Limb (tissue), 2 donors: ENCODE measurements around the gene ATRNL1.
"Not testable (repeated sequence)": the region's sequence is repeated elsewhere in the genome, so short reads cannot be mapped to it uniquely, and the experiment has no call there.

Experiments
- DNase-seq, 2 donors: peaks; one replicate each; pipeline ENCODE4 v3.0.0-alpha.2; 2016; ENCODE audit errors: extremely low spot score in 2 of 2

Gene ATRNL1

DNA sequence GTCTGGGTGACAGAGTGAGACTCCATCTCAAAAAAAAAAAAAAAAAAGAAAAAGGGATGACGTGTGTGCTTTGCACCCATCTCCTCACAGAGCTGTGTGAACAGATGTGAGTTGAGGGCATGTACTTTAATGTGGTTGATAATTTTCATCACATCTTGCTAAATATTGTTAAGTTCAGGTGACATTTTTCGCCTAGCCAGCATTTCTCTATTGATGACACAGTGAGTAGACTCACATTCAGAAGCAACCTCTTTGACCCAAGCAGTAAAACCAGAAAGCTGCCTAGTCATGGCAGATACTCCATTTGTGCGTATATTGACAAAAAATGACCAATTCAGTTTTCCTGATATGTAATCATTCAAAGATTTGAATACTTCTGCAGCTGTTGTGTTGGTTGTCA lies 126.0 kb downstream of the ATRNL1 start:
- no peak for DNase-seq

DNA sequence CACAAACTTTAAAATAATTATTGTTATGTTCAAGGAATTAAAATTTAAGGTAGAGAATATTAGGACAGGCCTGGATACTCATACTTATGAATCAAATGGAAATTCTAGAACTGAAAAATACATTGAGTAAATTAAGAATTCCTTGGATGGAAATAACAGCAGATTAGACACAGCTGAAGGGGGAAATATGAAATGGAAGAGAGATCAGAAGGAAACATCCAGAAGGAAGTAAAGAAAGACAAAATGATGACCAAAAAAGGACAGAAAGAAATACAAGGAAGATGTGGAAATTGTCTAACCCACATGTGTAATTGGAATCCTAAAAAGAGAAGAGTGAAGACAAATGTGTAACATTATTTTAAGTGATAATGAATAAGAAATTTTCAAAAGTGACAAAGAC lies 128.9 kb downstream of the ATRNL1 start:
- no peak for DNase-seq

DNA sequence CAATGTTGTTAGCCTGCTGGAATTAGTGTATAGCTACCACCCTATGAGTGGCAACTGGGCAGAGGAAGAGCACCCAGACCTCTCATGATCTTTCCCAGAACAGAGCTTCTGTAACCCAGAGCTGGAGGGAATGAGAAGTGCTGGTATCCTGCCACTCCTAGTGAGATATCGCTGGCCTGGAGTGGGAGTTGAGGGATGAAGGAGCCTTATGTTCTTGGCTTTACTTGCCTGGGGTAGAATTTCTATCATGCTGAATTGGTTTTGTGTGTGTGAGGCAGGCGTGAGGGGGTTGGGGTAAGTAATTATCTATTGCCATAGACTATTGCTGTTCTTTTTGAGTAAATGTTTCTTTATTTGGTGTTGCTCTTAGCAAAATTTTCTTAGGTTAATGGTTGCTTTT lies 146.6 kb downstream of the ATRNL1 start:
- DNase-seq: no peak

DNA sequence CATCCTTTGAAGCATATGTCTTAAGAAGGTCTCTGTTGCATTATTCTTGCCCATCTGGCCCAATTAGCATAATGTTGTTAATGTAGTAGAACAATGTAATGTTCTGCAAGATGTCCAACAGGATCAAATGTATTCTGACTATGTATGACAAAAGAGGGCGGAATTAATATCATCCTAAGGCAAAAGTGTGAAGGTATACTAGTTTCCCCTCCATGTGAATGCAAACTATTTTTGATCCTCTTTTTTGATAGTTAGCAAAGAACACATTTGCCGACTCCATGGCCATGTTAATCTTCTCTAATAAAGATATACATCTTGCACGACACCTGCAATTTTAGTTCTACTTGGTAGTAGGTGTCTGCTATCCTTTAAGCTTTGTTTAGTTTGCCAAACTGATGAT lies 157.6 kb downstream of the ATRNL1 start:
- DNase-seq: no peak

- not testable (repeated sequence) for DNase-seq
Measured at GRCh38 chr10:115253765-115254164, 160.6 kb downstream of the ATRNL1 start.

DNA sequence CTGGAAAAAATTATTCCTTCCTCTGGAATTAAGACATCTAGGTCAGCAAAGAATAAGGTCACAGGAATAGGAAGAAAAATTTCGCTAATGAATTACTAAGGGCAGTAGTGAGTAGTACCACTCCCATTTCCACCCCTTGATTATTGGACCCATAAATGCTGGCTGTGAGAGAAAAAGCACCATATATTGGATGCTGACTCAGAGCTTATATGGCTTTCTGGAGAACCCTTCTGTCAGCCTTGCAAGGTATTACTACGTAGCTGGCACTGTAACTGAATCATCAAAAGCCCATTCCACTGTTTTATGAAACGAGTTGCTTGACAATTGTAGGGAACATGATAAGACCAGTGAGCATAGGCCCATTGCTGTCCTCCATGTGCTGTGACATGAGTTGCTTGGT lies 179.3 kb downstream of the ATRNL1 start:
- DNase-seq: no peak

- no peak for DNase-seq
Measured at GRCh38 chr10:115278294-115278693, 185.1 kb downstream of the ATRNL1 start.

DNA sequence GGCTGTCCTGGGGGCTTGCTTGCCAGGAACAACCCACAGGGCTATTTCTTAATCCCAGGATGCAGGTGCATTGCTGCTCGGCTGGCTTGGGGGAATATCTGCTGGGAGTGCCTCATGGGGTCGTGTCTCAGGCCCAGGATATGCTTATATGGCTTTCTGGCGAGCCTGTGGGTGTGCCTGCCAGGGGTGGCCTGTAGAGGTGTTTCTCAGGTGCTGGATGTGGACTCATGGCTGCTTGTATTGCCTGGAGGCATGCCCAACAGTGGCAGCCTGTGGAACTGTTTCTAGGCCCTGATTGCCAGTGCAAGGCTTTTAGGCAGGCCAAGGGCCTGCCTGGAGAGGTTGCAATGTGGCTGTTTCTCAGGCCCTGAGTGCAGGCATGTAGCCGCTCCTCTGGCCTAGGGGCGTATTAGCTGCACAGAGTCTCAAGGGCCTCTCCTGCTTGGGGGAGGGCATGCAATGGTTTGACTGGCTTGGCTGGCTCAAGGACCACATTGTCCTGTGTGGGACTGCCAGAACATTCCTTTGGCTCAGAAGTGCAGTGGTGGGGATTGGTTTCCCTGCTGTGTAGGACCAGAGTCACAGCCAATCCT lies 202.1 kb downstream of the ATRNL1 start:
- DNase-seq: no peak

- DNase-seq: no peak
Measured at GRCh38 chr10:115300080-115300479, 206.9 kb downstream of the ATRNL1 start.

DNA sequence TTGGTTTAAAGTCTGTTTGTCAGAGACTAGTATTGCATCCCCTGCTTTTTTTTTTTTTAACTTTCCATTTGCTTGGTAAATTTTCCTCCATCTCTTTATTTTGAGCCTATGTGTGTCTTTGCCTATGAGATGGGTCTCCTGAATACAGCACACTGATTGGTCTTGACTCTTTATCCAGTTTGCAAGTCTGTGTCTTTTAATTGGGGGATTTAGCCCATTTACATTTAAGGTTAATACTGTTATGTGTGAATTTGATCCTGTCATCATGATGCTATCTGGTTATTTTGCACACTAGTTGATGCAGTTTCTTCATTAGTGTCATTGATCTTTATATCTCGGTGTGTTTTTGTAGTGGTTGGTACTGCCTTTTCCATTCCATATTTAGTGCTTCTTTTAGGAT lies 226.5 kb downstream of the ATRNL1 start:
- not testable (repeated sequence) for DNase-seq

DNA sequence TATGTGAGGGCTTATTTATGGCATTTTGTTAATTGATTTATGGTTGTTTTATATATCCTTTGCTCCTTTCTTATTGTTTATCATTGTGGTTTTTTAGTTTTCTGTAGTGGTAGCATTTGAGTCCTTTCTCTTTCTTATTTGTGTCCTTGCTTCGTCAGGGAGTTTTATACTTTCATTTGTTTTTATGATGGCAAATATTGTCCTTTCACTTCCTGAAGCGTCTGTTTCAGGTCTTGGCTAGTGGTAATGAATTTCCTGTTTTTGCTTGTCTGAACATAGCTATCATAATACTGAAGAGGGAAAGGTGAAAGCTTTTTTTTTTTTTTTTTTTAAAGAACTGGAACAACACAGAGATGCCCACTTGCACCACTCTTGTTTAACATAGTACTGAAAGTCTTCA lies 228.2 kb downstream of the ATRNL1 start:
- DNase-seq: no peak

DNA sequence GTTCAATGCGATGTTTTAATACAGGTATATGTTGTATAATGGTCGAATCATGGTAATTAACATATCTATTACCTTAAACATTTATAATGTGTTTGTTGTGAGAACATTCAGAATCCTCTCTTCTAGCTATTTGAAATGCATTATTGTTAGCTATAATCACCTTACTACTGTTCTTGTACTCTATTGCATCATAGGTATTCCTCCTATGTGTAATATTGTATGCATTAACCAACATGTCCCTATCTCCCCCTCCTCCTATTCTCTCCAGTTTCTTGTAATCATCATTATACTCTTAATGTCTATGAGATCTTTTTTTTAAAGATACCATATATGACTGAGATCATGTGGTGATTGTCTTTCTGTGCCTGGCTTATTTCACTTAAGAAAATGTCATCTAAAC lies 235.2 kb downstream of the ATRNL1 start:
- no peak for DNase-seq

DNA sequence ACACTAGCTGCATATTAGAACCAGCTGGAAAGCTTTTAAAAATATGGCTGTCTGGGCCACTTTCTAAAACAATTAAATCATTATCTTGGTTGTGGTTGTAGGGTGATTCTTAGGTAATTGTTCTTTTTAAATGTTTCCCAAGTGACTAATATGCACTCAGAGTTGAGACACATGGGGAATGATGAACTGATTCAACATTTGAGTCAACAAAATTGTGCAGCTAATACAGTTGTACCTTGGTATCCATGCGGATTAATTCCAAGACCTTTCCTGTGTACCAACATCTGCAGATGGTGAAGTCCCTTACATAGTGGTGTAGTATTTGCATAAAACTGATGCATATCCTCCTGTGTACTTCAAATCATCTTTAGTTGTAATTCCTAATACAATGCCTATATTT lies 242.2 kb downstream of the ATRNL1 start:
- DNase-seq: no peak

DNA sequence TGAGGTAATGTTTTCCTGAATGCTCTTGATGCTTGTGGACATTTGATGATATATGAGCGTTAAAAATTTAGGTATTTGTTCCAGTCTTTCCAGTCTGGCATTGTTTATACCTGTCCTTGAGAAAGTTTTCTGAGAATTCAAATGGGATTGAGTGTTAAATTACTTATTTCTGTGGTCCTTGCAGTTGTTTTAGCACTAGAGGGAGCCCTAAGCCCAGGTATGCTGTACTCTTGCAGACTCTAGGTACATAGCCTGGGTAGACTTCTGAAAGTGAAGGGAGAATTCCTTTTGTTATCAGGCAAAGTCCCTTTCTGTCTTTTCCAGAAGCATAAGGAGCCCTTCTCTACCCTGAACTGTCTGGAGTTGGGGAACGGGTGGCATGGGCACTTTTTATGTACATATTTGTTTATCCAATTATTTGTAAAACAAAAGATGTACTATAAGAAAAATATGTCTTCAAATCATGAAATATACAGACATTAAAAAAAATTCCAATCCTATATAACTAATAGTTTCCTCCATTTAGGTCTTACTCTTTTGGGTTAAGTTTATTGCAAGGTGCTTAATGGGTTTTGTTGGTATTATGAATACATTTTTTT lies 262.1 kb downstream of the ATRNL1 start:
- DNase-seq: peak; percentile 45 to 67

DNA sequence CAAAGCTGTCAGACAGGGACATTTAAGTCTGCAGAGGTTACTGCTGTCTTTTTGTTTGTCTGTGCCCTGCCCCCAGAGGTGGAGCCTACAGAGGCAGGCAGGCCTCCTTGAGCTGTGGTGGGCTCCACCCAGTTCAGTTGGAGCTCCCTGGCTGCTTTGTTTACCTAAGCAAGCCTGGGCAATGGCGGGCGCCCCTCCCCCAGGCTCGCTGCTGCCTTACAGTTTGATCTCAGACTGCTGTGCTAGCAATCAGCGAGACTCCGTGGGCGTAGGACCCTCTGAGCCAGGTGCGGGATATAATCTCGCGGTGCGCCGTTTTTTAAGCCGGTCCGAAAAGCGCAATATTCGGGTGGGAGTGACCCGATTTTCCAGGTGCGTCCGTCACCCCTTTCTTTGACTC lies 274.8 kb downstream of the ATRNL1 start:
- not testable (repeated sequence) for DNase-seq

DNA sequence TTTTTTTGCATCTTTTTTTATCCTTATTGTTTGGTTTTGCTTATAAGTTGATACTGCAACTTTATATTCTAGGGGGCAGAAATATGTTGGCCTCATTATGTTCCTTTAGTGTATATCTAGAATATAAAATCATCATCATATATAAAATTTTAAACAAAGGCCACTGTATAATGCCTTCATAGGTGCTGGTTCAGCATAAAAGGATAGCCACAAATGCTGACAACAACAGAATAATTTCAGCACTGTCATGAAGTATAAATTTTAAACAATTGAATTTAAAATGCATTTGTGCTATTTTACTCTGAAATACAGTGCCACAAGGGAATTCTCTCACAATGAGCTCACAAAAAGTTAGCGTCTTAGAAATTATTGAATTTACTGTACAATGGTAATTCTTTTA lies 285.9 kb downstream of the ATRNL1 start:
- DNase-seq: no peak

DNA sequence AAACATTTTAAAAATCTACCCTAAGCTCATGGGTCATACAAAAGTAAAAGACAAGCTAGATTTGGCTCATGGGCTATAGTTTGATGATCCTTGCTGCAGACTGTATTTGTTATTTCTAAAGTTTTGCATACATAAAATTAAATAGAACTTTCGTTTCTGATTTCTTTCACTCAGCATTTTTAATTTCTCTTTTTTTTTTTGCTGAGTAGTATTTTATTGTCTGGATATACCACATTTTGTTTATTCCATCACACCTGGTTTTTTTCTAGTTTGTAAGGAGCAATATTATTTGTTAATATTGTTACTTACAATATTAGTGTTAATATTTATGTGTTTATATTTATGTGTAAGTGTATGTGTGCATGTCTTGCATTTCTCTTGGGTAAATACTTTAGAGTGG lies 291.5 kb downstream of the ATRNL1 start:
- no peak for DNase-seq

- DNase-seq: no peak
Measured at GRCh38 chr10:115390607-115391006, 297.4 kb downstream of the ATRNL1 start.

GRCh38 chr10:115398026-115398425 lies 304.9 kb downstream of the ATRNL1 start:
- DNase-seq: no peak

GRCh38 chr10:115402699-115403098 lies 309.5 kb downstream of the ATRNL1 start:
- DNase-seq: no peak

DNA sequence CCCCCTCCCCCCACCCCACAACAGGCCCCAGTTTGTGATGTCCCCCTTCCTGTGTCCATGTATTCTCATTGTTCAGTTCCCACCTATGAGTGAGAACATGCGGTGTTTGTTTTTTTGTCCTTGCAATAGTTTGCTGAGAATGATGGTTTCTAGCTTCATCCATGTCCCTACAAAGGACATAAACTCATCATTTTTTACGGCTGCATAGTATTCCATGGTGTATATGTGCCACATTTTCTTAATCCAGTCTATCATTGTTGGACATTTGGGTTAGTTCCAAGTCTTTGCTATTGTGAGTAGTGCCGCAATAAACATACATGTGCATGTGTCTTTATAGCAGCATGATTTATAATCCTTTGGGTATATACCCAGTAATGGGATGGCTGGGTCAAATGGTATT lies 312.7 kb downstream of the ATRNL1 start:
- not testable (repeated sequence) for DNase-seq

DNA sequence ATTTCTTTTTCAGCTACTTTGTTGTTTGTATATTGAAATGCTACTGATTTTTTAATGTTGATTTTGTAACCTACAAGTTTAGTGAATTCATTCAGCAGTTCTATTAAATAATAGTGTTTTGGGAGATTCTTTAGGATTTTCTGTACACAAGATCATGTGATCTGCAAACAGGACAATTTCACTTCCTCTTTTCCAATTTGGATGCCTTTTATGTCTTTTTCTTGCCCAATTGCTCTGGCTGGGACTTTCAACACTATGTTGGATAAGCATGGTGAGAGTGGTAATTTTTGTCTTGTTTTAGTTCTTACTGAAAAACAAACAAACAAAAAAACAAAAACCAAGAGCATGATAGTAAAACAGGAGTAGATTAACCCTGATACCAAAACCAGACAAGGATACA lies 316.2 kb downstream of the ATRNL1 start:
- DNase-seq: no peak

- DNase-seq: no peak
Measured at GRCh38 chr10:115417585-115418265, 324.6 kb downstream of the ATRNL1 start.
